Nephron (organoid): ENCODE measurements around the gene C22orf31.

Source experiments
- H3K27ac Mint-ChIP-seq, 3 experiments: 2 replicates each; pipeline ENCODE4 v1.8.0; 2020; ENCODE audit warnings: mixed read lengths in 3 of 3, mild to moderate bottlenecking in 2 of 3, moderate library complexity in 1 of 3
- H3K27me3 Mint-ChIP-seq: 2 replicates; pipeline ENCODE4 v1.8.0; 2021; ENCODE audit warnings: low read depth, mild to moderate bottlenecking, moderate library complexity, mixed read lengths
- H3K36me3 Mint-ChIP-seq: 2 replicates; pipeline ENCODE4 v1.8.0; 2020; ENCODE audit warnings: low read depth, mixed read lengths
- H3K4me1 Mint-ChIP-seq: 2 replicates; pipeline ENCODE4 v1.8.0; 2020; ENCODE audit warnings: mixed read lengths
- H3K4me3 Mint-ChIP-seq, 3 experiments: 2 replicates each; pipeline ENCODE4 v1.8.0; 2020; ENCODE audit warnings: mild to moderate bottlenecking in 3 of 3, mixed read lengths in 3 of 3, moderate library complexity in 2 of 3
- H3K9me3 Mint-ChIP-seq: 2 replicates; pipeline ENCODE4 v1.8.0; 2020; ENCODE audit warnings: mixed read lengths
- CTCF ChIP-seq, 3 experiments: fragments of 200-600 bp; sonication (generic); IDR thresholded peaks; one replicate each; pipeline ENCODE4 v1.5.0; 2021; ENCODE audit warnings: antibody characterized with exemption in 3 of 3; ENCODE audit not compliant: unreplicated experiment in 3 of 3

The C22orf31 gene

GRCh38 chr22:29073618-29074275 lies 12.1 kb upstream of the C22orf31 start:
- TF ChIP-seq CTCF (IDR thresholded peaks at IDR 0.05; ENCODE audit: unreplicated experiment in 3 of 3), result no peak
- H3K4me3 Mint-ChIP-seq, result peak overlapping the region; percentile 85 to 88 (median 88)
- no peaks in the 10 kb centered on the region for H3K9me3 Mint-ChIP-seq
- H3K27me3 Mint-ChIP-seq, result peaks cover 26% of the 10 kb centered on the region
- H3K36me3 Mint-ChIP-seq, result no peaks in the 10 kb centered on the region
- peaks cover 63% of the 10 kb centered on the region for H3K4me1 Mint-ChIP-seq
- peak overlapping the region in 2 of 3 experiments; percentile 73 to 85 for H3K27ac Mint-ChIP-seq

GRCh38 chr22:29072979-29073617 lies 11.5 kb upstream of the C22orf31 start, which contains the start of gene KREMEN1:
Gene KREMEN1 (plus strand): TSS chr22:29073035. CDS start chr22:29073131, 96 bp downstream.
- Mint-ChIP-seq H3K4me3 (peak within 1 kb of the TSS; percentile 85 to 88 (median 88)), H3K9me3 (no peaks in the 10 kb centered on the region), H3K36me3 (no peaks in the 10 kb centered on the region), H3K27ac (peak within 1 kb of the TSS in 2 of 3 experiments; percentile 73 to 85), H3K27me3 (peaks cover 26% of the 10 kb centered on the region), H3K4me1 (peaks cover 57% of the 10 kb centered on the region)
- no peak for TF ChIP-seq CTCF (IDR thresholded peaks at IDR 0.05; ENCODE audit: unreplicated experiment in 3 of 3)

- Mint-ChIP-seq H3K9me3 (no peaks in the 10 kb centered on the region), H3K27me3 (peaks cover 26% of the 10 kb centered on the region), H3K4me3 (peak overlapping the region; percentile 80 to 85 (median 84)), H3K36me3 (no peaks in the 10 kb centered on the region), H3K4me1 (peaks cover 51% of the 10 kb centered on the region), H3K27ac (peak overlapping the region in 1 of 3 experiments; percentile 35)
- TF ChIP-seq CTCF (IDR thresholded peaks at IDR 0.05; ENCODE audit: unreplicated experiment in 3 of 3), result no peak
Observed at GRCh38 chr22:29072193-29072978, 10.8 kb upstream of the C22orf31 start.

GRCh38 chr22:29071261-29072045 lies 9.8 kb upstream of the C22orf31 start:
- H3K4me3 Mint-ChIP-seq, result peak overlapping the region; percentile 80 to 86 (median 85)
- TF ChIP-seq CTCF (IDR thresholded peaks at IDR 0.05; ENCODE audit: unreplicated experiment in 3 of 3), result no peak
- peak overlapping the region in 2 of 3 experiments; percentile 26 to 29 for H3K27ac Mint-ChIP-seq
- H3K36me3 Mint-ChIP-seq, result no peaks in the 10 kb centered on the region
- peaks cover 46% of the 10 kb centered on the region for H3K4me1 Mint-ChIP-seq
- H3K27me3 Mint-ChIP-seq, result peaks cover 26% of the 10 kb centered on the region
- no peaks in the 10 kb centered on the region for H3K9me3 Mint-ChIP-seq

GRCh38 chr22:29070490-29070889 lies 8.9 kb upstream of the C22orf31 start:
- Mint-ChIP-seq H3K4me3 (peak overlapping the region; percentile 79 to 86 (median 82)), H3K27ac (peak overlapping the region in 1 of 3 experiments; percentile 26), H3K4me1 (peaks cover 47% of the 10 kb centered on the region), H3K27me3 (peaks cover 26% of the 10 kb centered on the region), H3K9me3 (no peaks in the 10 kb centered on the region), H3K36me3 (no peaks in the 10 kb centered on the region)
- TF ChIP-seq CTCF (IDR thresholded peaks at IDR 0.05; ENCODE audit: unreplicated experiment in 3 of 3), result no peak
